NCI-H2196 (cell line): Measurements from ENCODE around the gene CCDC74B.
A peak's percentile ranks its signal among the peaks of the same experiment; 100 is the strongest.
"Not testable (repeated sequence)": the region's sequence is repeated elsewhere in the genome, so short reads cannot be mapped to it uniquely, and the experiment has no call there.

ENCODE experiments used
- DNase-seq: peaks from one replicate; lab custom pipeline; 2025; ENCODE audit not compliant: unreplicated experiment; lab: John Stamatoyannopoulos, UW

CCDC74B gene

GRCh38 chr2:130166611-130167010, 21.7 kb upstream of the CCDC74B start:
- not testable (repeated sequence) for DNase-seq

- no peak for DNase-seq
Observed at GRCh38 chr2:130165293-130166016, 20.5 kb upstream of the CCDC74B start.

GRCh38 chr2:130162968-130163367, 18.1 kb upstream of the CCDC74B start:
- no peak for DNase-seq

GRCh38 chr2:130162486-130162885, 17.6 kb upstream of the CCDC74B start:
- DNase-seq = not testable (repeated sequence)

- DNase-seq = not testable (repeated sequence)
Observed at GRCh38 chr2:130160838-130161705, 16.2 kb upstream of the CCDC74B start.

GRCh38 chr2:130160131-130160530, 15.2 kb upstream of the CCDC74B start:
- DNase-seq = no peak

- DNase-seq = not testable (repeated sequence)
Observed at GRCh38 chr2:130159376-130159775, 14.5 kb upstream of the CCDC74B start.

GRCh38 chr2:130158631-130159030, 13.7 kb upstream of the CCDC74B start:
- DNase-seq = no peak

GRCh38 chr2:130157825-130158514, 13.1 kb upstream of the CCDC74B start:
- DNase-seq = not testable (repeated sequence)

- peak; percentile 56 for DNase-seq
Observed at GRCh38 chr2:130157354-130157753, 12.4 kb upstream of the CCDC74B start.

GRCh38 chr2:130156624-130157004, 11.7 kb upstream of the CCDC74B start:
- no peak for DNase-seq

GRCh38 chr2:130155956-130156623, 11.2 kb upstream of the CCDC74B start:
- peak; percentile 94 for DNase-seq

- DNase-seq = no peak
Observed at GRCh38 chr2:130154773-130155765, 10.2 kb upstream of the CCDC74B start.

GRCh38 chr2:130154423-130154770, 9.5 kb upstream of the CCDC74B start:
- DNase-seq = not testable (repeated sequence)

- DNase-seq = not testable (repeated sequence)
Observed at GRCh38 chr2:130153721-130154422, 9.0 kb upstream of the CCDC74B start.

- DNase-seq = no peak
Observed at GRCh38 chr2:130152816-130153595, 8.1 kb upstream of the CCDC74B start.

GRCh38 chr2:130152136-130152815, 7.4 kb upstream of the CCDC74B start:
- DNase-seq = not testable (repeated sequence)

- DNase-seq = not testable (repeated sequence)
Observed at GRCh38 chr2:130151145-130151512, 6.2 kb upstream of the CCDC74B start.
